GM12892 (cell line): ENCODE measurements around the gene SCAF8.

Source experiments
- POLR2A ChIP-seq: IDR thresholded peaks from 2 replicates; pipeline ENCODE4 v1.6.1; 2011; ENCODE audit warnings: low read depth, low read length, control low read depth
- POLR2AphosphoS5 ChIP-seq: IDR thresholded peaks from 2 replicates; pipeline ENCODE4 v1.6.1; 2011; ENCODE audit warnings: low read depth, low read length, control low read depth

DNA sequence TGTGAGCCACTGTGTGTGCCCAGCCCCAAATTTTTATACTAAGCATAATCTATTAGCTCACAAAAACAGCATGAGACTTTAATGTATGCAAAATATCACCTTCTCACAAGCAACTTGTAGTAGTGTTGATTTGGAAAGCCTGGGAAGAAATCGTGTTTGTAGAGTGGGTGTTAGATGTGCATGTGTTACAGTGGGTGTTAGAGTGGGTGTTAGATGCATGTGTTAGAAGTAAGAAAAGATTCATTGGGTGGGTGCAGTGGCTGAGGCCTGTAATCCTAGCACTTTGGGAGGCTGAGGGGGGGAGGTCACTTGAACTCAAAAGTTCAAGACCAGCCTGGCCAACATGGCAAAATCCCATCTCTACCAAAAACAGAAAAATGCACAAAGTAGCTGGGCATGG is 6.3 kb upstream of the SCAF8 start:
- TF ChIP-seq POLR2A (no peak), POLR2AphosphoS5 (no peak)
